Upper lobe of right lung (tissue), 1 donor: ENCODE measurements around the gene TNIP2. TPM values are rescaled to one million over a fixed set of nuclear protein-coding genes. Genes with fewer than 3 reads are reported as not detected.
"Not testable (repeated sequence)": the region's sequence is repeated elsewhere in the genome, so short reads cannot be mapped to it uniquely, and the experiment has no call there.

Experiments
- ATAC-seq: fragments of 200-7000 bp; cut with Tn5 transposase; one replicate; pipeline ENCODE4 v1.9.1; 2020; ENCODE audit warnings: mild to moderate bottlenecking, moderate library complexity
- DNase-seq: peaks from one replicate; pipeline ENCODE4 v3.0.0-alpha.2; 2020
- H3K27ac ChIP-seq: fragments of 200-600 bp; one replicate; pipeline ENCODE4 v1.8.0; 2022
- H3K27me3 ChIP-seq: fragments of 200-600 bp; one replicate; pipeline ENCODE4 v1.8.0; 2022; ENCODE audit warnings: mild to moderate bottlenecking
- H3K36me3 ChIP-seq: fragments of 200-600 bp; one replicate; pipeline ENCODE4 v1.8.0; 2022
- H3K4me1 ChIP-seq: fragments of 200-600 bp; one replicate; pipeline ENCODE4 v1.8.0; 2022
- H3K4me3 ChIP-seq: fragments of 200-600 bp; one replicate; pipeline ENCODE4 v1.8.0; 2022; ENCODE audit warnings: mild to moderate bottlenecking
- H3K9me3 ChIP-seq: fragments of 200-600 bp; one replicate; pipeline ENCODE4 v1.8.0; 2022
- CTCF ChIP-seq: fragments of 200-600 bp; IDR thresholded peaks from one replicate; pipeline ENCODE4 v1.8.0; 2022; ENCODE audit warnings: antibody characterized with exemption
- intact Hi-C: fragments of 100-400 bp; cut with DNase I; formaldehyde crosslinking; loops from one replicate; pipeline ENCODE4 v1.11.0; 2022
- total RNA-seq: library from RNA; stranded (reverse); fragmentation: NEBNext Ultra II Directional; extraction: Animal tissue kit (Norgen Biotek cat#: 25700); gene quantifications from one replicate; pipeline ENCODE4 v1.2.1, GENCODE V29; 2021
- donor health status: DM: no; HTN: yes; CAD: no; lungs with severe emphysema.

TNIP2 gene
- total RNA-seq, 1 donor from 2014 or later = 43.4 TPM

GRCh38 chr4:2744576-2745270 is 11.4 kb downstream of the TNIP2 start:
- intact Hi-C loops = no loop called here
- no peak overlapping the region for H3K4me3 ChIP-seq
- no peak for DNase-seq
- TF ChIP-seq CTCF = no peak
- H3K27ac ChIP-seq = no peak overlapping the region
- peaks cover 55% of the 10 kb centered on the region for H3K36me3 ChIP-seq
- no peak for ATAC-seq
- H3K9me3 ChIP-seq = no peaks in the 10 kb centered on the region
- peaks cover 19% of the 10 kb centered on the region for H3K4me1 ChIP-seq
- H3K27me3 ChIP-seq = no peaks in the 10 kb centered on the region

- peaks cover 55% of the 10 kb centered on the region for H3K36me3 ChIP-seq
- no peak overlapping the region for H3K27ac ChIP-seq
- intact Hi-C loops = no loop called here
- TF ChIP-seq CTCF = no peak
- no peaks in the 10 kb centered on the region for H3K9me3 ChIP-seq
- no peak overlapping the region for H3K4me3 ChIP-seq
- DNase-seq = no peak
- H3K27me3 ChIP-seq = no peaks in the 10 kb centered on the region
- H3K4me1 ChIP-seq = peaks cover 19% of the 10 kb centered on the region
- ATAC-seq = peak; percentile 8
These were observed 12.4 kb downstream of the TNIP2 start for GRCh38 chr4:2743518-2744445.

GRCh38 chr4:2742823-2743517 is 13.2 kb downstream of the TNIP2 start:
- Histone ChIP-seq H3K27me3 (no peaks in the 10 kb centered on the region), H3K36me3 (peaks cover 55% of the 10 kb centered on the region), H3K9me3 (no peaks in the 10 kb centered on the region), H3K4me3 (no peak overlapping the region), H3K27ac (no peak overlapping the region), H3K4me1 (peaks cover 19% of the 10 kb centered on the region)
- intact Hi-C loops = no loop called here
- DNase-seq (no peak), ATAC-seq (peak; percentile 6)
- TF ChIP-seq CTCF = no peak

DNA sequence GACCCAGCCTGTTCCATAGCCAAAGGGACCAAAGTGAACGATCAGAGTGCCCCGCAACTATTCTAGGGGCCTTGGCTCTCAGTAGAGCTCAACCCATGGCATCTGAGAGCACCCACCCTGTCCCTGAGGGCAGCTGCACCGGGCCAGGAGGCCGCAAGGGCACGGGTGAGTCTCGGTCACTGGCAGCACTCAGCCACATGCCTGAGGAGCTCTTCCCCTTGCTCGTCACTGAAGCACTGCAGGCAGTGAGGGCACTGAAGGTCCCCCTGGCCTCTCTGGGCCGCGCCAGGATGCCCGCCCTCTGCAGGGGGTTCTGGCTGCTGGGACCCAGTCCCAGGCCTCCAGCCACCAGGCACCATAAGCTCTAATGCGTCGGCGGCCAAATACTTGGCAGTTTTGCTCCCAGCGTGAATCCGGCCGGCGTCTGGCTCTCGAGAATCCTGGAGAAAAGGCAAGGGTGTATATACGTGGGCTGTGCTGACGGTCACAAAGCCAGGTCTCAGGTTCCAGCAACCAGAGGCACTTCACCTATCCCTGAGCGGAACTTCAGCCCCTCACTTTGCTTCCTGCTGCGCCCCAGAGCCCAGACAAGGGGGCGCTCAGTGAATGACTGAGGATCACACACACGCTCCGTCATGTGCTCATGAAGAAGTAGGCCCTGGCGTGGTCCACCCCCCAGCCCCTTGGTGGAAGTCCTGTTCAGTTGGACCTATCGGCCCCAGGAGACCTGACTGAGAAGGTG is 13.9 kb downstream of the TNIP2 start:
- no peak for TF ChIP-seq CTCF
- no peak overlapping the region for H3K27ac ChIP-seq
- intact Hi-C loops = no loop called here
- no peak overlapping the region for H3K4me3 ChIP-seq
- H3K9me3 ChIP-seq = no peaks in the 10 kb centered on the region
- ATAC-seq (no peak), DNase-seq (peak; percentile 56)
- H3K36me3 ChIP-seq = peaks cover 50% of the 10 kb centered on the region
- peaks cover 15% of the 10 kb centered on the region for H3K4me1 ChIP-seq
- no peaks in the 10 kb centered on the region for H3K27me3 ChIP-seq

DNA sequence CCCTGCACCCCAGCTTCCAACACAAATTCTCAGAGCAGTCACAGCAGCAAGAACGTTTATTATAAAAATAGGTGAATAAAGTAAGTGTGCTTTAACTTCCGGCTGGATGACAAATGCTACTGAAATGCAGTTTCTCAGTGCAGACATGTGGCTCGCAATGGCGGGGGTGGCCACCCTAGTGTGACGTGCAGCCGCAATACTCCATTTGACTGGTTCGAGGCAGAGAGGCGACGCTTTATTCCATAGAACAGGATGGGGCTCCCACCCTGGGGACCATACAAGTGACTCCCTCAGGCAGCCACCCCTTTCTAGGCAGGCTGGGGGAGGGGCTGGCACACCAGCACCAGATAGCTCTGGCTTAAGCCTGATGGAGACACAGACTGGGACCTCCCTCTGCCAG is 14.5 kb downstream of the TNIP2 start:
- no peaks in the 10 kb centered on the region for H3K9me3 ChIP-seq
- H3K36me3 ChIP-seq = peaks cover 43% of the 10 kb centered on the region
- no peaks in the 10 kb centered on the region for H3K27me3 ChIP-seq
- H3K4me3 ChIP-seq = no peak overlapping the region
- H3K4me1 ChIP-seq = peaks cover 9% of the 10 kb centered on the region
- intact Hi-C loops = no loop called here
- no peak for DNase-seq
- no peak overlapping the region for H3K27ac ChIP-seq
- ATAC-seq = no peak
- no peak for TF ChIP-seq CTCF

GRCh38 chr4:2738296-2738695 is 17.8 kb downstream of the TNIP2 start:
- ATAC-seq, H3K4me3 ChIP-seq, H3K27me3 ChIP-seq, H3K4me1 ChIP-seq, H3K27ac ChIP-seq, H3K9me3 ChIP-seq, intact Hi-C loops, DNase-seq: not testable (repeated sequence)
- H3K36me3 ChIP-seq = peaks cover 14% of the 10 kb centered on the region
